B cell (primary cell): ENCODE results near the gene VPS13D. TPM values are rescaled to one million over a fixed set of nuclear protein-coding genes. Genes with fewer than 3 reads are reported as not detected.
A peak's percentile ranks its signal among the peaks of the same experiment; 100 is the strongest.

Experiments used
- ATAC-seq: fragments of 200-7000 bp; cut with Tn5 transposase; one replicate; pipeline ENCODE4 v1.10.0; 2021; ENCODE audit warnings: low read depth, mild to moderate bottlenecking, moderate number of reproducible peaks, moderate library complexity
- CTCF ChIA-PET: fragments of 350-600 bp; sonication (Branson Sonifier 250); formaldehyde crosslinking; loops from one replicate; lab custom pipeline; 2021; ENCODE audit warnings: antibody characterized with exemption, inconsistent platforms; lab: Charles Lee
- POLR2A ChIA-PET: fragments of 350-600 bp; sonication (Branson Sonifier 250); formaldehyde crosslinking; loops from one replicate; lab custom pipeline; 2021; ENCODE audit warnings: antibody characterized with exemption; lab: Charles Lee
- DNase-seq: peaks from one replicate; pipeline ENCODE4 v3.0.0; 2013
- H2AFZ ChIP-seq: 2 replicates; pipeline ENCODE4 v1.6.1; 2012; ENCODE audit warnings: mild to moderate bottlenecking, low read depth, low read length; ENCODE audit not compliant: insufficient read depth, poor library complexity, severe bottlenecking
- H3K27ac ChIP-seq, 2 donors: 1 replicate in 1 of 2; 2 replicates in 1 of 2; pipeline ENCODE4 v1.5.1; 2012 to 2013; ENCODE audit warnings: low read length in 2 of 2, mild to moderate bottlenecking in 2 of 2, moderate library complexity in 1 of 2
- H3K27me3 ChIP-seq, 4 experiments: fragments of 200-600 bp in 1 of 4; sonication (generic) in 1 of 4; replicated peaks in 1 of 4; 1 replicate in 2 of 4; 2 replicates in 2 of 4; pipeline versions ENCODE4 v1.6.1 to v1.7.0; 2013 to 2016; ENCODE audit warnings: low read length in 3 of 4, mild to moderate bottlenecking in 2 of 4, mixed read lengths in 1 of 4, moderate library complexity in 1 of 4; ENCODE audit not compliant: insufficient read depth in 4 of 4, control insufficient read depth in 3 of 4; ENCODE audit errors: control extremely low read depth in 1 of 4
- H3K36me3 ChIP-seq, 2 experiments: replicated peaks in 1 of 2; 1 replicate in 1 of 2; 2 replicates in 1 of 2; pipeline versions ENCODE4 v1.6.1 to v1.7.1; 2013; ENCODE audit warnings: low read length in 1 of 2; ENCODE audit not compliant: insufficient read depth in 2 of 2, control insufficient read depth in 1 of 2; ENCODE audit errors: control extremely low read depth in 1 of 2, extremely low read depth in 1 of 2
- H3K4me1 ChIP-seq, 2 donors: fragments of 200-600 bp in 1 of 2; sonication (generic) in 1 of 2; 1 replicate in 1 of 2; 2 replicates in 1 of 2; pipeline versions ENCODE4 v1.5.1 to v1.6.1; 2013 to 2017; ENCODE audit warnings: low read length in 2 of 2; ENCODE audit not compliant: control insufficient read depth in 2 of 2, insufficient read depth in 2 of 2
- H3K4me2 ChIP-seq: replicated peaks from 2 replicates; pipeline ENCODE3; 2012; ENCODE audit warnings: mild to moderate bottlenecking, low read depth, low read length; ENCODE audit not compliant: poor library complexity, severe bottlenecking
- H3K4me3 ChIP-seq, 5 experiments: fragments of 200-600 bp in 1 of 5; sonication (generic) in 1 of 5; 1 replicate in 3 of 5; 2 replicates in 2 of 5; pipeline versions ENCODE4 v1.5.1 to v1.7.0; 2011 to 2016; ENCODE audit warnings: low read length in 4 of 5, mild to moderate bottlenecking in 4 of 5, low read depth in 2 of 5, control low read depth in 1 of 5, moderate library complexity in 1 of 5; ENCODE audit not compliant: insufficient read depth in 1 of 5; ENCODE audit errors: control extremely low read depth in 1 of 5, extremely low read depth in 1 of 5
- H3K79me2 ChIP-seq: fragments of 200-600 bp; sonication (generic); one replicate; pipeline ENCODE4 v1.6.0; 2016; ENCODE audit warnings: low read length; ENCODE audit not compliant: control insufficient read depth, insufficient read depth
- H3K9ac ChIP-seq: fragments of 200-600 bp; sonication (generic); 2 replicates; pipeline ENCODE4 v1.6.1; 2017; ENCODE audit warnings: mild to moderate bottlenecking, low read length, moderate library complexity
- H3K9me3 ChIP-seq, 3 donors: one replicate each; pipeline versions ENCODE4 v1.6.1 to v1.7.1; 2013; ENCODE audit warnings: low read length in 2 of 3; ENCODE audit not compliant: control insufficient read depth in 2 of 3, insufficient read depth in 1 of 3; ENCODE audit errors: control extremely low read depth in 1 of 3
- H4K20me1 ChIP-seq: 2 replicates; pipeline ENCODE4 v1.6.0; 2012; ENCODE audit warnings: mild to moderate bottlenecking, low read length; ENCODE audit not compliant: insufficient read depth, control insufficient read depth, poor library complexity, severe bottlenecking
- H3K27ac Mint-ChIP-seq: one replicate; pipeline ENCODE4 v1.8.0; 2021; ENCODE audit warnings: mixed read lengths
- H3K27me3 Mint-ChIP-seq: one replicate; pipeline ENCODE4 v1.8.0; 2021; ENCODE audit warnings: mixed read lengths
- H3K4me1 Mint-ChIP-seq: one replicate; pipeline ENCODE4 v1.8.0; 2021; ENCODE audit warnings: mixed read lengths
- H3K4me3 Mint-ChIP-seq: one replicate; pipeline ENCODE4 v1.8.0; 2021; ENCODE audit warnings: mixed read lengths
- H3K9me3 Mint-ChIP-seq: one replicate; pipeline ENCODE4 v1.8.0; 2022; ENCODE audit warnings: mixed read lengths; ENCODE audit not compliant: insufficient read depth
- EZH2 ChIP-seq: IDR thresholded peaks from 2 replicates; pipeline ENCODE4 v1.6.1; 2012; ENCODE audit warnings: borderline replicate concordance, low read depth, mild to moderate bottlenecking, moderate library complexity, low read length; ENCODE audit not compliant: insufficient read depth, poor library complexity, severe bottlenecking
- WGBS: methylation state at CpG from one replicate; pipeline ENCODE4 v1.1.5; 2013; ENCODE audit warnings: missing lambda C conversion rate; ENCODE audit not compliant: insufficient coverage; 5-methylcytosine and 5-hydroxymethylcytosine counted together
- intact Hi-C: fragments of 100-400 bp; cut with micrococcal nuclease; formaldehyde crosslinking; loops from one replicate; pipeline ENCODE4 v1.10.0; 2022
- polyA plus RNA-seq: library from polyadenylated mRNA; depleted of rRNA; stranded (reverse); fragments of >200 nt; gene quantifications from 2 replicates; pipeline ENCODE4 v1.2.3, GENCODE V29; 2012
- total RNA-seq, 2 donors: library from RNA; stranded (reverse); fragments of 120-200 nt in 1 of 2; gene quantifications; 1 replicate in 1 of 2; 2 replicates in 1 of 2; pipeline versions ENCODE4 v1.2.3 to v1.2.4, GENCODE V29; 2013 to 2022
- TF ChIP-seq, protein P1 (sequence below): fragments of 200-600 bp; IDR thresholded peaks from one replicate; pipeline ENCODE4 v1.8.0; 2022; ENCODE audit warnings: antibody characterized with exemption, mild to moderate bottlenecking

The VPS13D gene
- total and polyA plus RNA-seq, 2 donors (not counting 1 experiment from before 2014, with no cell fraction given), result 29.9 to 104 TPM

DNA sequence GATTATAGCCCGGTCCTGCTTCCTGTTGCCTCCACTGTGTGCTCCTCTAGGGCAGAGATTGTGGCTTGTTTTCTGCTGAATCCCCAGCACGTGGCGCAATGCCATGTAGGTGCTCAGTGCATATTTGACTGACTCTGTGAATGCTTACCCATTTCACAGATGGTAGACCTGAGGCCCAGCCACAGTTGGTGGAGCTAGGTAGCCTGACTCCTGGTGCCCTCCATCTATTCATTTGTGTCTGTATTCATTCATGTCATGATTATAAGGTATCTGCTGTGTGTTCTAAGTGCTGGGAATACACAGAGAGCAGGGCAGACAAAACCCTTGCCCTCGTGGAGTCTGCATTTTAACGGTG is 40.5 kb upstream of the VPS13D start:
- CTCF ChIA-PET, result interaction anchor here (0.9 to 8.3 kb wide), 2 partner anchors 65 to 71 kb away, joined by 3 to 96 read pairs; no protein-coding TSS in a partner anchor
- Mint-ChIP-seq H3K4me3 (no peak overlapping the region), H3K4me1 (peaks cover 36% of the 10 kb centered on the region), H3K27ac (peak overlapping the region; percentile 16), H3K9me3 (no peaks in the 10 kb centered on the region), H3K27me3 (no peaks in the 10 kb centered on the region)
- TF ChIP-seq EZH2, result no peak
- TF ChIP-seq, protein P1, sequence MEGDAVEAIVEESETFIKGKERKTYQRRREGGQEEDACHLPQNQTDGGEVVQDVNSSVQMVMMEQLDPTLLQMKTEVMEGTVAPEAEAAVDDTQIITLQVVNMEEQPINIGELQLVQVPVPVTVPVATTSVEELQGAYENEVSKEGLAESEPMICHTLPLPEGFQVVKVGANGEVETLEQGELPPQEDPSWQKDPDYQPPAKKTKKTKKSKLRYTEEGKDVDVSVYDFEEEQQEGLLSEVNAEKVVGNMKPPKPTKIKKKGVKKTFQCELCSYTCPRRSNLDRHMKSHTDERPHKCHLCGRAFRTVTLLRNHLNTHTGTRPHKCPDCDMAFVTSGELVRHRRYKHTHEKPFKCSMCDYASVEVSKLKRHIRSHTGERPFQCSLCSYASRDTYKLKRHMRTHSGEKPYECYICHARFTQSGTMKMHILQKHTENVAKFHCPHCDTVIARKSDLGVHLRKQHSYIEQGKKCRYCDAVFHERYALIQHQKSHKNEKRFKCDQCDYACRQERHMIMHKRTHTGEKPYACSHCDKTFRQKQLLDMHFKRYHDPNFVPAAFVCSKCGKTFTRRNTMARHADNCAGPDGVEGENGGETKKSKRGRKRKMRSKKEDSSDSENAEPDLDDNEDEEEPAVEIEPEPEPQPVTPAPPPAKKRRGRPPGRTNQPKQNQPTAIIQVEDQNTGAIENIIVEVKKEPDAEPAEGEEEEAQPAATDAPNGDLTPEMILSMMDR, result no peak
- POLR2A ChIA-PET, result no interaction called here
- H3K27me3 ChIP-seq, result no peaks in the 10 kb centered on the region
- no peaks in the 10 kb centered on the region for H3K9me3 ChIP-seq
- no peak overlapping the region for H2AFZ ChIP-seq
- intact Hi-C loops, result no loop called here
- no peak overlapping the region for H3K4me3 ChIP-seq
- H3K4me1 ChIP-seq, result peaks cover 6 to 27% of the 10 kb centered on the region in 2 donors
- H3K27ac ChIP-seq, result no peak overlapping the region
- no peak for ATAC-seq
- peaks cover 55% of the 10 kb centered on the region for H3K79me2 ChIP-seq
- WGBS, result 95% methylated on average over 5 of the region's 5 CpGs
- peaks cover 0 to 62% of the 10 kb centered on the region in 2 experiments for H3K36me3 ChIP-seq
- peaks cover 67% of the 10 kb centered on the region for H4K20me1 ChIP-seq
- no peak overlapping the region for H3K4me2 ChIP-seq
- no peak for DNase-seq
- H3K9ac ChIP-seq, result no peak overlapping the region

DNA sequence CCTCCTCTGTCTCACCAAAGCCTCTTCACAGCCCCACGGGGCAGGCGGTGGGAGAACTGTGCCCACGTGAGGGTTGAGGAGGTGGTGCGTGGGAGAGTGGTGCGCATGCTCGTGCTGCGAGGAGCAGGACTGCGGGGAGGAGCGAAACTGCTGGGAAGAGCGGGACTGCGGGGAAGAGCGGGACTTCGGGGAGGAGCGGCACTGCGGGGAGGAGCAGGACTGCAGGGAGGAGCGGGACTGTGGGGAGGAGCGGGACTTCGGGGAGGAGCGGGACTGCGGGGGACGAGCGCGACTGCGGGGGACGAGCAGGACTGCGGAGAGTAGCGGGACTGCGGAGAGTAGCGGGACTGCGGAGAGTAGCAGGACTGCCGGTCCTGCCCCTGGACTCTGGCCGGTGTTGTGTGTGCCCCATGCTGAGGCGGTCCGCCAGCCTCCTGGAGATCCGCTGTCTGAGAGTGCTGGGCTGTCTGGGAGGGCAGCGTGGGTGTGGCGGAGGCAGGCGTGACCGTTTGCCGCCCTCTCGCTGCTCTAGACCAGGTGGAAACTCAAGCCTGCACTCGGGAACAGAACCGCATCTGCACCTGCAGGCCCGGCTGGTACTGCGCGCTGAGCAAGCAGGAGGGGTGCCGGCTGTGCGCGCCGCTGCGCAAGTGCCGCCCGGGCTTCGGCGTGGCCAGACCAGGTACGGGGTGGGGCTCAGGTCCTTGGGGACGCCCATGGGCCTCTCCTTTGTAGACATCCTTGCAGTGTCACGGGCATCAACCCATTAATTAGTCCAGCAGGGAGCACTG is 38.4 kb upstream of the VPS13D start:
- CTCF ChIA-PET, result interaction anchor here (1.6 to 3.5 kb wide), 2 partner anchors 67 kb away, joined by 6 to 16 read pairs; no protein-coding TSS in a partner anchor
- no peak overlapping the region for H3K27ac ChIP-seq
- H3K4me1 ChIP-seq, result peaks cover 0 to 7% of the 10 kb centered on the region in 2 donors
- H2AFZ ChIP-seq, result no peak overlapping the region
- no peaks in the 10 kb centered on the region for H3K27me3 ChIP-seq
- H3K36me3 ChIP-seq, result peaks cover 0 to 79% of the 10 kb centered on the region in 2 experiments
- H3K4me3 ChIP-seq, result no peak overlapping the region
- intact Hi-C loops, result no loop called here
- POLR2A ChIA-PET, result interaction anchor here (0.7 kb wide), 1 partner anchor 23 kb away, joined by 4 read pairs; no protein-coding TSS in a partner anchor
- peaks cover 33% of the 10 kb centered on the region for H3K79me2 ChIP-seq
- H3K4me3 Mint-ChIP-seq, result no peak overlapping the region
- TF ChIP-seq, protein P1, result no peak
- TF ChIP-seq EZH2, result no peak
- peaks cover 40% of the 10 kb centered on the region for H3K4me1 Mint-ChIP-seq
- 97% methylated on average over 47 of the region's 58 CpGs for WGBS
- no peak for ATAC-seq
- peaks cover 0 to 4% (median 0%) of the 10 kb centered on the region in 3 donors for H3K9me3 ChIP-seq
- H3K4me2 ChIP-seq, result no peak overlapping the region
- H4K20me1 ChIP-seq, result peaks cover 46% of the 10 kb centered on the region
- DNase-seq, result no peak
- no peak overlapping the region for H3K9ac ChIP-seq
- no peaks in the 10 kb centered on the region for H3K27me3 Mint-ChIP-seq
- H3K27ac Mint-ChIP-seq, result no peak overlapping the region
- no peaks in the 10 kb centered on the region for H3K9me3 Mint-ChIP-seq
